ENCODE measurements around the gene NEK11.
"Not testable (repeated sequence)": the region's sequence is repeated elsewhere in the genome, so short reads cannot be mapped to it uniquely, and the experiment has no call there.

NEK11 gene

GRCh38 chr3:131038326-131038725 is 11.6 kb downstream of the NEK11 start:
- no peak for DNase-seq (ENCODE audit: low spot score)

- DNase-seq (ENCODE audit: low spot score): not testable (repeated sequence)
Observed at GRCh38 chr3:131042271-131042985, 15.8 kb downstream of the NEK11 start.

- no peak for DNase-seq (ENCODE audit: low spot score)
Observed at GRCh38 chr3:131047582-131047981, 20.9 kb downstream of the NEK11 start.

- DNase-seq (ENCODE audit: low spot score): no peak
Observed at GRCh38 chr3:131048030-131048429, 21.4 kb downstream of the NEK11 start.

- DNase-seq (ENCODE audit: low spot score): no peak
Observed at GRCh38 chr3:131050001-131050400, 23.3 kb downstream of the NEK11 start.

GRCh38 chr3:131053043-131053859 is 26.6 kb downstream of the NEK11 start:
- DNase-seq (ENCODE audit: low spot score): no peak

- DNase-seq (ENCODE audit: low spot score): no peak
Observed at GRCh38 chr3:131067983-131068382, 41.3 kb downstream of the NEK11 start.

- DNase-seq (ENCODE audit: low spot score): no peak
Observed at GRCh38 chr3:131072099-131072559, 45.5 kb downstream of the NEK11 start.

GRCh38 chr3:131072845-131073244 is 46.2 kb downstream of the NEK11 start:
- DNase-seq (ENCODE audit: low spot score): peak; percentile 15

GRCh38 chr3:131075632-131076328 is 49.1 kb downstream of the NEK11 start:
- DNase-seq (ENCODE audit: low spot score): no peak

GRCh38 chr3:131077904-131078303 is 51.2 kb downstream of the NEK11 start:
- no peak for DNase-seq (ENCODE audit: low spot score)

- DNase-seq (ENCODE audit: low spot score): no peak
Observed at GRCh38 chr3:131079086-131079485, 52.4 kb downstream of the NEK11 start.

- DNase-seq (ENCODE audit: low spot score): no peak
Observed at GRCh38 chr3:131081224-131081623, 54.5 kb downstream of the NEK11 start.

- no peak for DNase-seq (ENCODE audit: low spot score)
Observed at GRCh38 chr3:131082246-131082645, 55.6 kb downstream of the NEK11 start.

GRCh38 chr3:131082871-131083863 is 56.5 kb downstream of the NEK11 start:
- DNase-seq (ENCODE audit: low spot score): no peak

- DNase-seq (ENCODE audit: low spot score): no peak
Observed at GRCh38 chr3:131091768-131092167, 65.1 kb downstream of the NEK11 start.

GRCh38 chr3:131107637-131108433 is 81.2 kb downstream of the NEK11 start:
- DNase-seq (ENCODE audit: low spot score): no peak

- no peak for DNase-seq (ENCODE audit: low spot score)
Observed at GRCh38 chr3:131109156-131109555, 82.5 kb downstream of the NEK11 start.

GRCh38 chr3:131110087-131110486 is 83.4 kb downstream of the NEK11 start:
- peak; percentile 6 for DNase-seq (ENCODE audit: low spot score)

- DNase-seq (ENCODE audit: low spot score): no peak
Observed at GRCh38 chr3:131114256-131114655, 87.6 kb downstream of the NEK11 start.

GRCh38 chr3:131125684-131126083 is 99.0 kb downstream of the NEK11 start:
- DNase-seq (ENCODE audit: low spot score): no peak
